GM18873 (cell line): ENCODE data around the gene SDS.
"Not testable (repeated sequence)": the region's sequence is repeated elsewhere in the genome, so short reads cannot be mapped to it uniquely, and the experiment has no call there.

Experiments
- ATAC-seq: cut with Tn5 transposase; IDR thresholded peaks from one replicate; pipeline ENCODE4 v1.9.1; 2021; ENCODE audit warnings: mild to moderate bottlenecking, moderate library complexity, moderate number of reproducible peaks; ENCODE audit not compliant: unreplicated experiment, low FRiP score

Gene SDS

GRCh38 chr12:113354192-113354591 is 49.5 kb downstream of the SDS start:
- not testable (repeated sequence) for ATAC-seq

- ATAC-seq, result no peak
These were observed 52.6 kb downstream of the SDS start for GRCh38 chr12:113351089-113351488.

- no peak for ATAC-seq
These were observed 54.7 kb downstream of the SDS start for GRCh38 chr12:113348849-113349536.

GRCh38 chr12:113347892-113348291 is 55.8 kb downstream of the SDS start:
- ATAC-seq, result no peak

- no peak for ATAC-seq
These were observed 56.6 kb downstream of the SDS start for GRCh38 chr12:113347107-113347506.

GRCh38 chr12:113346353-113346752 is 57.3 kb downstream of the SDS start:
- ATAC-seq, result no peak

- ATAC-seq, result no peak
These were observed 58.4 kb downstream of the SDS start for GRCh38 chr12:113345318-113345717.
